ENCODE results near the gene SFXN2.

DNA sequence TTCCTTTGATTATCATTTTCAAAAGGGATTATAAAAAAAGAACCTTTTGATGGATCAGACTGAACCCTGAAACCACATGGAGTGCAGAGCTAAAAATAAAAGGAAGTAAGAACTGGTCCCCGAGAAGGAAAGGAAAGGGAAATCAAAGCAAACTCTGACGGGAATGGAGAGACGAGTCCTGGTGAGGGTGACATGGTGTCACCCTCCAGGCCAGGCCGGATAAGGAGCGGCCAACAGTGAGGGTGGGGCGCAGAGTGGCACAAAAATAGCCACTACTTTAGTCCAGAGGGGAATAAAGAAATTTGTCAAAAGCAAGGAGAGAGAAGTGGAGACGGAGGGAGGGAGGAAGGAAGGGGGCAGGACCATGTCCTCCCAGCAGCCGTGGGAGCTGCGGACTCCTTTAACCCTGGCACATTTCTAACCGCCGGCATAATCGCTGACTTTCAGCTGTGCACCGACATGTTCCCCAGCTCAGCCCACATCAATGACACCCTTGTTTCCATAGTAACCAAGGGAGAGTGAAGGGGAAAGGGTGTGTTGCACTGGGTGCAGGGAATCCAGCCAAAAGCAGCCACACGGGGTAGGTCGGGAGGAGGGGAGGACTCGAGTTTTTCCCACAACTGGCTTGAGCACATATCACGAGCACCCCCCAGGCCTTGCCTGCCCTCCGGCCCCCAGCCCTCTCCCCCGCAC is 40.5 kb upstream of the SFXN2 start:
- TF ChIP-seq, protein P1, sequence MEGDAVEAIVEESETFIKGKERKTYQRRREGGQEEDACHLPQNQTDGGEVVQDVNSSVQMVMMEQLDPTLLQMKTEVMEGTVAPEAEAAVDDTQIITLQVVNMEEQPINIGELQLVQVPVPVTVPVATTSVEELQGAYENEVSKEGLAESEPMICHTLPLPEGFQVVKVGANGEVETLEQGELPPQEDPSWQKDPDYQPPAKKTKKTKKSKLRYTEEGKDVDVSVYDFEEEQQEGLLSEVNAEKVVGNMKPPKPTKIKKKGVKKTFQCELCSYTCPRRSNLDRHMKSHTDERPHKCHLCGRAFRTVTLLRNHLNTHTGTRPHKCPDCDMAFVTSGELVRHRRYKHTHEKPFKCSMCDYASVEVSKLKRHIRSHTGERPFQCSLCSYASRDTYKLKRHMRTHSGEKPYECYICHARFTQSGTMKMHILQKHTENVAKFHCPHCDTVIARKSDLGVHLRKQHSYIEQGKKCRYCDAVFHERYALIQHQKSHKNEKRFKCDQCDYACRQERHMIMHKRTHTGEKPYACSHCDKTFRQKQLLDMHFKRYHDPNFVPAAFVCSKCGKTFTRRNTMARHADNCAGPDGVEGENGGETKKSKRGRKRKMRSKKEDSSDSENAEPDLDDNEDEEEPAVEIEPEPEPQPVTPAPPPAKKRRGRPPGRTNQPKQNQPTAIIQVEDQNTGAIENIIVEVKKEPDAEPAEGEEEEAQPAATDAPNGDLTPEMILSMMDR (IDR thresholded peaks at IDR 0.05): no peak
- TF ChIP-seq, protein P2, sequence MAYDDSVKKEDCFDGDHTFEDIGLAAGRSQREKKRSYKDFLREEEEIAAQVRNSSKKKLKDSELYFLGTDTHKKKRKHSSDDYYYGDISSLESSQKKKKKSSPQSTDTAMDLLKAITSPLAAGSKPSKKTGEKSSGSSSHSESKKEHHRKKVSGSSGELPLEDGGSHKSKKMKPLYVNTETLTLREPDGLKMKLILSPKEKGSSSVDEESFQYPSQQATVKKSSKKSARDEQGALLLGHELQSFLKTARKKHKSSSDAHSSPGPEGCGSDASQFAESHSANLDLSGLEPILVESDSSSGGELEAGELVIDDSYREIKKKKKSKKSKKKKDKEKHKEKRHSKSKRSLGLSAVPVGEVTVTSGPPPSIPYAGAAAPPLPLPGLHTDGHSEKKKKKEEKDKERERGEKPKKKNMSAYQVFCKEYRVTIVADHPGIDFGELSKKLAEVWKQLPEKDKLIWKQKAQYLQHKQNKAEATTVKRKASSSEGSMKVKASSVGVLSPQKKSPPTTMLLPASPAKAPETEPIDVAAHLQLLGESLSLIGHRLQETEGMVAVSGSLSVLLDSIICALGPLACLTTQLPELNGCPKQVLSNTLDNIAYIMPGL (CRISPR knock-in tag; IDR thresholded peaks at IDR 0.05; ENCODE audit: borderline replicate concordance): no peak
- TF ChIP-seq POLR2A (IDR thresholded peaks at IDR 0.05; ENCODE audit: low read length) (no peak), NFE2L2 (conservative IDR thresholded peaks at IDR 0.05; ENCODE audit: low read length) (no peak), MAZ (IDR thresholded peaks at IDR 0.05; ENCODE audit: borderline replicate concordance, low read depth, low read length) (no peak), EP300 (IDR thresholded peaks at IDR 0.05) (no peak), MAFK (IDR thresholded peaks at IDR 0.05; ENCODE audit: partially characterized antibody) (no peak)
- TF ChIP-seq, protein P3, sequence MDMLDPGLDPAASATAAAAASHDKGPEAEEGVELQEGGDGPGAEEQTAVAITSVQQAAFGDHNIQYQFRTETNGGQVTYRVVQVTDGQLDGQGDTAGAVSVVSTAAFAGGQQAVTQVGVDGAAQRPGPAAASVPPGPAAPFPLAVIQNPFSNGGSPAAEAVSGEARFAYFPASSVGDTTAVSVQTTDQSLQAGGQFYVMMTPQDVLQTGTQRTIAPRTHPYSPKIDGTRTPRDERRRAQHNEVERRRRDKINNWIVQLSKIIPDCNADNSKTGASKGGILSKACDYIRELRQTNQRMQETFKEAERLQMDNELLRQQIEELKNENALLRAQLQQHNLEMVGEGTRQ (IDR thresholded peaks at IDR 0.05): no peak
